SIG-M5 treated with dmso at 0.1 percent for 504 hours (cell line): ENCODE results near the gene PEAR1.

Source experiments
- DNase-seq: peaks from one replicate; lab custom pipeline; 2025; ENCODE audit not compliant: unreplicated experiment; lab: John Stamatoyannopoulos, UW

PEAR1 gene

GRCh38 chr1:156958247-156958714 is 64.8 kb downstream of the PEAR1 start:
- DNase-seq: no peak

DNA sequence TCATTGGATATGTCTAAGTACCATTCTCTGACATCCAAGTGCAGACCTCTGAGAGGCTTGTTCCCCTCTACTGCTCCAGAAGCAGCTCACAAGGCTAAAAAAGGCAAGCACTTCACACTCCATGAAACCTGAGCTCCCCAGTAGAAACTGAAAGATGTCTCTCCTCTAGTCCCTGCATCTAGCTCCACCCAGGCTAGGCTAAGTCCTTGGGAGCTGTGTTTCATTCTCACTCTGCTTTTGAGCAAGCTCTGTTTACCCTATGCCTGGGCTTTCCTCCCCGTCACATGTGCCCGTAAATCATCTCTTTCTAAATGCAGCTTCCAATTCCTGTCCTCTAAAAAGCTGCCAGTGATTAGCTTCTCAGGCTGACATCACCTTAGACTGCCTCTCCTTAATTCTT is 65.9 kb downstream of the PEAR1 start:
- DNase-seq: no peak

DNA sequence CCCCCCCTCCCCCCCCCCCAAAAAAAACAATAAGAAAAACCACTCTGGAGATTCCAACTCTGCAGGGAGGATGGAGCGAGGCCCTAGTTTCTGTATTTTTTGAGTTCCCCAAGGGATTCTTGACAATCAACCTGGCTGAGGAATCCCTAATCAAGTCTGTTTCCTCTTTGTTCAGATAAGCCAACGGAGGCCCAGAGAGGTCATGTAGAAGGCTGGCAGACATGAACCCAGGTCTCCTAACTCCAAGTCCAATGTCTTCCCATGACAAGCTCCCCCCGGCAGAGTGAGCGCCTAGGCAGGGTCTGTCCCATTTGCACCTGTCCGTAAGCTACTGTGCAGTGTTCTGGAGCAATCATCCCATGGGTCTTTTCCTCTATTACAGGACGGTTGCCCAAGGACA is 66.4 kb downstream of the PEAR1 start:
- DNase-seq: no peak

- DNase-seq: peak; percentile 34
Observed at GRCh38 chr1:156961709-156962108, 68.2 kb downstream of the PEAR1 start.

GRCh38 chr1:156963621-156964020 is 70.1 kb downstream of the PEAR1 start:
- peak; percentile 81 for DNase-seq

DNA sequence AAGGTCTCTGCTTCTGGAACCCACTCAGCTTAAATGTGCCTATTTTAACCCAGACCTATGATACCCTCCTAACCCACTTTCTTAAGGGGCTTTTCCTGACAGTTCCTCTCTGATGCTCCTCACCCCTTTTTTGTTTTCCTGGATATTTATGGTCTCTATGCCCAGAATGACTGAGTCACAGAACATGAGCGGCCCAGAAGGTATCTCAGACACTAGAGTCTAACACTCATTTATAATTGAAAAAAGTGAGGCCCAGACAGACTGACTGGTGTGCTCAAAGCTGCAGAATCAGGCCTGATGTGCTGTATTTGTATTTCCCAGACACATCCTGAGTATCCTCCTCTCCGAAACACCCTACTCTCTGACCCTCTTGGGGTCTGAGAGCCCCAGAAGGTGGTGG is 70.9 kb downstream of the PEAR1 start:
- no peak for DNase-seq
